Osteoblast (primary cell): Measurements from ENCODE around the gene JADE3. TPM values are rescaled to one million over a fixed set of nuclear protein-coding genes. Genes with fewer than 3 reads are reported as not detected.
"Not testable (repeated sequence)": the region's sequence is repeated elsewhere in the genome, so short reads cannot be mapped to it uniquely, and the experiment has no call there.

Source experiments
- DNase-seq: peaks from one replicate; pipeline ENCODE4 v3.0.0; 2011; ENCODE audit warnings: low spot score, mixed read lengths; ENCODE audit not compliant: insufficient read length; ENCODE audit errors: missing footprints
- H2AFZ ChIP-seq: 2 replicates; pipeline ENCODE4 v1.6.0; 2011; ENCODE audit warnings: mild to moderate bottlenecking, low read length
- H3K27ac ChIP-seq: 2 replicates; pipeline ENCODE4 v1.5.1; 2011; ENCODE audit warnings: mild to moderate bottlenecking, low read depth, low read length, moderate library complexity
- H3K27me3 ChIP-seq: 2 replicates; pipeline ENCODE4 v1.6.0; 2012; ENCODE audit warnings: mild to moderate bottlenecking, control low read depth, inconsistent platforms, low read length, moderate library complexity; ENCODE audit not compliant: insufficient read depth
- H3K36me3 ChIP-seq: 2 replicates; pipeline ENCODE4 v1.5.1; 2011; ENCODE audit warnings: mild to moderate bottlenecking, low read length, control low read depth, moderate library complexity; ENCODE audit not compliant: insufficient read depth
- H3K4me1 ChIP-seq: 2 replicates; pipeline ENCODE4 v1.5.1; 2011; ENCODE audit warnings: mild to moderate bottlenecking, low read length, control low read depth, moderate library complexity; ENCODE audit not compliant: insufficient read depth
- H3K4me2 ChIP-seq: 2 replicates; pipeline ENCODE4 v1.6.0; 2011; ENCODE audit warnings: mild to moderate bottlenecking, low read length; ENCODE audit not compliant: insufficient read depth
- H3K4me3 ChIP-seq: fragments of 200-600 bp; sonication (generic); 3 replicates; pipeline ENCODE4 v1.5.1; 2012; ENCODE audit warnings: mild to moderate bottlenecking, low read length, inconsistent platforms; ENCODE audit not compliant: insufficient read depth
- H3K79me2 ChIP-seq: 2 replicates; pipeline ENCODE4 v1.6.0; 2012; ENCODE audit warnings: mild to moderate bottlenecking, low read length, control low read depth, inconsistent platforms; ENCODE audit not compliant: insufficient read depth
- H3K9me3 ChIP-seq: 2 replicates; pipeline ENCODE4 v1.5.1; 2011; ENCODE audit warnings: low read depth, low read length, control low read depth
- H4K20me1 ChIP-seq: 2 replicates; pipeline ENCODE4 v1.6.0; 2012; ENCODE audit warnings: mild to moderate bottlenecking, low read length, control low read depth; ENCODE audit not compliant: insufficient read depth
- CTCF ChIP-seq: IDR thresholded peaks from 2 replicates; pipeline ENCODE4 v1.5.1; 2011; ENCODE audit warnings: mild to moderate bottlenecking, low read depth, low read length, moderate library complexity; ENCODE audit errors: extremely low read depth
- total RNA-seq: library from RNA; depleted of rRNA; stranded (reverse); fragments of >200 nt; gene quantifications from 2 replicates; pipeline ENCODE4 v1.2.3, GENCODE V29; 2012

JADE3 gene
- total RNA-seq, 1 donor = 4.7 TPM

GRCh38 chrX:46961574-46962283 is 49.5 kb downstream of the JADE3 start:
- no peak for TF ChIP-seq CTCF
- H2AFZ ChIP-seq = no peak overlapping the region
- no peak overlapping the region for H3K27ac ChIP-seq
- H3K4me2 ChIP-seq = no peak overlapping the region
- H3K27me3 ChIP-seq = peaks cover 9% of the 10 kb centered on the region
- no peaks in the 10 kb centered on the region for H3K36me3 ChIP-seq
- H3K79me2 ChIP-seq = peaks cover 5% of the 10 kb centered on the region
- H3K4me3 ChIP-seq = no peak overlapping the region
- no peak for DNase-seq
- H4K20me1 ChIP-seq = peaks cover 3% of the 10 kb centered on the region
- peaks cover 3% of the 10 kb centered on the region for H3K4me1 ChIP-seq
- H3K9me3 ChIP-seq = no peaks in the 10 kb centered on the region

GRCh38 chrX:46965125-46965758 is 53.0 kb downstream of the JADE3 start:
- Histone ChIP-seq H2AFZ (no peak overlapping the region), H3K9me3 (no peaks in the 10 kb centered on the region), H3K27me3 (peaks cover 3% of the 10 kb centered on the region), H3K4me1 (peaks cover 3% of the 10 kb centered on the region), H4K20me1 (no peaks in the 10 kb centered on the region), H3K4me3 (no peak overlapping the region), H3K4me2 (no peak overlapping the region), H3K27ac (no peak overlapping the region), H3K36me3 (no peaks in the 10 kb centered on the region), H3K79me2 (no peaks in the 10 kb centered on the region)
- peak; percentile 49 for DNase-seq
- TF ChIP-seq CTCF = no peak

- no peak overlapping the region for H2AFZ ChIP-seq
- H4K20me1 ChIP-seq = no peaks in the 10 kb centered on the region
- TF ChIP-seq CTCF = no peak
- no peaks in the 10 kb centered on the region for H3K36me3 ChIP-seq
- peaks cover 3% of the 10 kb centered on the region for H3K27me3 ChIP-seq
- H3K27ac ChIP-seq = no peak overlapping the region
- peaks cover 3% of the 10 kb centered on the region for H3K4me1 ChIP-seq
- no peak overlapping the region for H3K4me2 ChIP-seq
- no peak for DNase-seq
- no peaks in the 10 kb centered on the region for H3K79me2 ChIP-seq
- H3K4me3 ChIP-seq = no peak overlapping the region
- no peaks in the 10 kb centered on the region for H3K9me3 ChIP-seq
Measured at GRCh38 chrX:46967547-46967946, 55.3 kb downstream of the JADE3 start.

DNA sequence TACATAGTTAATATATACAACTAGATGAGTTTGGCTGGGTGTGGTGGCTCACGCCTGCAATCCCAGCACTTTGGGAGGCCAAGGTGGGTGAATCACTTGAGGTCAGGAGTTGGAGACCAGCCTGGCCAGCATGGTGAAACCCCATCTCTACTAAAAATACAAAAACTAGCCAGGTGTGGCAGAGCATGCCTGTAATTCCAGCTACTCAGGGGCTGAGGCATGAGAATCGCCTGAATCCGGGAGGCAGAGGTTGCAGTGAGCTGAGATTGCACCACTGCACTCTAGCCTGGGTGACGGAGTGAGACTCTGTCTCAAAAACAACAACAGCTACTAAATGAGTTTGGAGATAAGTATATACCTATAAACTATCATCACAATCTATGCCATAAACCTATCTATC is 64.8 kb downstream of the JADE3 start:
- not testable (repeated sequence) for H3K27ac ChIP-seq, H3K4me3 ChIP-seq, H3K36me3 ChIP-seq, H4K20me1 ChIP-seq, H3K4me1 ChIP-seq, H3K4me2 ChIP-seq, H3K27me3 ChIP-seq, DNase-seq, H3K9me3 ChIP-seq, H2AFZ ChIP-seq, H3K79me2 ChIP-seq
